HG02973 (cell line): ENCODE results near the gene BTG3.
A peak's percentile ranks its signal among the peaks of the same experiment; 100 is the strongest.

Experiments
- ATAC-seq: cut with Tn5 transposase; IDR thresholded peaks from one replicate; pipeline ENCODE4 v1.9.1; 2021; ENCODE audit warnings: moderate library complexity; ENCODE audit not compliant: unreplicated experiment

BTG3 gene, protein sequence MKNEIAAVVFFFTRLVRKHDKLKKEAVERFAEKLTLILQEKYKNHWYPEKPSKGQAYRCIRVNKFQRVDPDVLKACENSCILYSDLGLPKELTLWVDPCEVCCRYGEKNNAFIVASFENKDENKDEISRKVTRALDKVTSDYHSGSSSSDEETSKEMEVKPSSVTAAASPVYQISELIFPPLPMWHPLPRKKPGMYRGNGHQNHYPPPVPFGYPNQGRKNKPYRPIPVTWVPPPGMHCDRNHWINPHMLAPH

DNA sequence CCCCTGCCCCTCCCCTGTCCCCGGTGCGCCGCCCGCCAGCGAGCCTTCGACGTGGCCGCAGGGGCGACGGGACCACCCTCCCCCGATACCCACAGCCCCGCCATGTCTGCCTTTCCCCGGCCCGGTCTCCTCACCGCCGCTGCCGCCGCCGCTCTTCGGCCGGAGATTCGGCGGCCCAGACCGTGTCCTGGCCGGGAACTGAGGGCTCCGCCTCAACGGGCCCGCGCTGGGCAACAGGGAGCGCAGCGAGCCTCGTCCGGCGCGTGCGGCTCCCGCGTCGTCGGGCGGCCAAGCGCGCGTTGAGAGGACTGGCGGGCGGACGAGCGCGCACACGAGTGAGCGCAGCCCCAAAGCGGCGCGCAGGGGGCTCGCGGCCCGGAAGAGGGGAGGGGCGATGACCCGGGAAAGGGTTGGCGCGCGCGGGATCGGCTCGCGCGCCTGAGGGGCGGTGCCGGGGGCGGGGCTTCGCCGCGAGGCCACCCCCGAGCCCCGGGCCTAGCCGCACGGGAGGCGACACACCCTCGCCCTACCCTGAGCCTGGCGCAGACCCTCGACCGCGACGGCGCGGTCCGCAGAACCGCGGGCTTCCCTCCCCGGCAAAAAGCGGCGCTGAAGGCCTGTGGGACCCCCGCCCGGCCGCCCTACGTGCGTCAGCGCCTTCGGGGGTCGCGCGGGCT lies at the start of gene BTG3:
Gene BTG3, minus strand, starts transcription at position 337 of the 677 bp plus-strand sequence. CDS start 3,757 bp downstream, outside the sequence.
- ATAC-seq, result peak; percentile 65

DNA sequence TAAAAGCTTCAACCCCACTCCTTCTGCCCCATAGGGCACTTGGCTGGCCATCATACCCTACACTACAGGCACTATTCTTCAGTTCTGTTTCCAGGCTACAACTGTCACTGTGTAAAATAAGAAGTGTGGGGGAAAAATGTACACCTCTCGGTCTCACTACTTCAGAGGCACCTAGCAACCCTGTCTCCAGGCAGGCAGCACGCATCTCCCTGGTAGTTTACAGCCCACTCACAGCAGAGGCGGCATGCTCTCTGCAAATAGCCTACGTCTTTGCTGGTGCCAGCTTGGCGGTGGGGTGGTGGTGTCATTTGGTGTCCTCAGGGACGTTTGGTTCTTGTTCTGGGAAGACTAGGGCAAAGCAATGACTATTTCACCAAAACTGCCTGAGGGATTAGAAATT lies 48.2 kb upstream of the BTG3 start:
- no peak for ATAC-seq

DNA sequence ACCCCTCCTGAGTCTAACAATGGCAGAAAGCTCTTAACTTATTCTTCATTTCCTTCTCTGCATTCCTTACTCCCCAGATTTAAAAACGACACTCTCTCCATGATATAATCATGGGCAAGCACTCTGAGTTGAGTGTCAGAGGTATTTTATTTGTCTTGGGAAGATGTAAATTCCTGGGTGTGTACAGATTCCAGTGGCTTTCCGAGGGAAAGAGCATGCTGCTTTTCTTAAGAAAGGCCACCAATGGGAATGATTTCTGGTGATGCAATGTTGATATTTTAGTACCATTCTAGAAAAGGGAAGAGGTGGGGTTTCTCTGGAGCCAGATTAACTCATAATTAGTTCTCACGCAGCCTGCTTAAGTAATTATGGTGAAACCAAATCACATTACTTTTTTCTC lies 47.8 kb upstream of the BTG3 start:
- no peak for ATAC-seq

DNA sequence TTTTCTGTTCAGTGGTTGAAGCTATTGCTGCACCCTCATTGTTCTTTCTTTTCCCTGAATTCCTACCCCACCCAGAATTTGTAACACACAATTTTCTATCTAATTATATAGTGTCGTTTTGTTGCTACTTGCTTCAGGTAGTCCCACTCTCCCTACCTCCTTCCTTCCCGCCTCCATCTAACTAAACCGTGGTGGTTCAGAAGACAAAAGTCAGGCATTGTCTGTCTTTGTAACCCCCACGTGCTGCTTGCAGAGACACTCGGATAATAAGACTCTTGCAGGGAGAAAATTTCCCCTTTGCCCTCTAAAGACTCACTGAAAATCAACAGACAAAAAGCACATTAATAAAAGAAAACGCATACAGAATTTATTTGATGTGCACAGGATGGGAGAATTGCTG lies 46.2 kb upstream of the BTG3 start:
- ATAC-seq, result no peak

DNA sequence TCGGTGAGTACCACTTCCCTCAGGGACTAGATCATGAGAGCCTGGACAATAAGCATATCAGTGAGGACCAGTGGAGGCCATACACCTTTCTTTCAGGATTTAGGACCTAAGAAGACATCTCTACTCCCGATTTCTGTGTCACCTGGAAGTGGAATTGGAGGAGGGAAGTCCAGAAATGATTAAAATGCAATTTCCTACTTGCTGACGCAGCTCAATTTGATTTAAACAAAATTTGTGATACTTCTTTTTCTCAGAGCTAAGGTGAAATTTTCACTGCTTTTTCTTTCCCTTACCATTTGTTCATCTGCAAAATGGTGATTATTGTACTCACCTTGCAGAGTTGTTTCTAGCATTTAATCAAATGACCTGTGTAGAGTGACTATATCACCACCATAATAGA lies 38.8 kb upstream of the BTG3 start:
- no peak for ATAC-seq

DNA sequence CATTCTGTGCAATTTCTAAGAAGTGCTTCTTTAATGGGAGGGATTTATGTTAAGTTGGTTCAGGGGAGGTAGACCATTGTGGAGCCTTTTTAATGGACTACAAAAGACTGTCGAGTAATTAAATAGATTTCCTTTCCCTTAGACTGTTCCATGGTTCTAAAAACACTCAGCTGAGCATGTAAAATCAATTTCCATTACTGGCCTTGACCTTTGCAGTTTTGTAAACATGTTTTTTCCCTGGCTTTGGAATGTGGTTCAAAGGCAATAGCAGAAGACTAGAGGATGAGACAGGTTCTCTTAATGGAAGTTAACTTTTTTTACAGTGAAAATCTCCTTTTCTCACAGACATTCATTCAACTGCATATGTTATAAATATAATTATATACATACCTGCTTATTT lies 37.6 kb upstream of the BTG3 start:
- ATAC-seq, result no peak

DNA sequence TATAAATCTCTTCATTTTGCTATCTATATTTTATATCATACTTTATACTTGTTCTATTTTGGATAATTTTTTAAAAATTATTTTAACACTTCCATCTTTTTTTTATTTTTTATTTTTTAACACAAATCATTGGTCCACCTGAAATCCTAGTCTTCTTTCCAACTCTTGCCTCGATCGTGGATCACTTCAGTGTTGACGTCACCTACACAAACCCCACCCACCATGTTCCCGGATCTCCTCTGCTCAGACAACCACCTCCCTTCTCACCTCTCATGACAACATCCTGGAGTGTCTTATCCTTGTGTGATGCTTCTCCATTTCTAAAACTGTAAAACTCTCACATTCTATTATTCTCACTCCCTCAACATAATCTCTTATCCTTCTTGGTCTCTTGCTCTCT lies 34.1 kb upstream of the BTG3 start:
- no peak for ATAC-seq

DNA sequence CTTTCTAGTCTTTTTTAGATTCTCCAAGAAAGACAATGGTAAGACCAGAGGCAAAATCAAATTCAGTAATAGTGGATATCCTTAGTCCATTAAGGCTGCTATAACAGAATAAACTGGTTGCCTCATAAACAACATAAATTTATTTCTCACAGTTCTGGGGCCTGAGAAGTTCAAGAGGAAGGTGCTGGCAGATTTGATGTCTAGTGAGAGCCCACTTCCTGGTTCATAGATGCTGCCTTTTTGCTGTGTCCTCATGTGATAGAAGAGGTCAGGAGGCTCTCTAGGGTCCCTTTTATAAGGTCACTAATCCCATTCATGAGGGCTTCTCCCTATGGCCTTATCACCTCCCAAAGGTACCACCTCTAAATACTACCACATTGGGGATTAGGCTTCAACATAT lies 31.5 kb upstream of the BTG3 start:
- ATAC-seq, result no peak

DNA sequence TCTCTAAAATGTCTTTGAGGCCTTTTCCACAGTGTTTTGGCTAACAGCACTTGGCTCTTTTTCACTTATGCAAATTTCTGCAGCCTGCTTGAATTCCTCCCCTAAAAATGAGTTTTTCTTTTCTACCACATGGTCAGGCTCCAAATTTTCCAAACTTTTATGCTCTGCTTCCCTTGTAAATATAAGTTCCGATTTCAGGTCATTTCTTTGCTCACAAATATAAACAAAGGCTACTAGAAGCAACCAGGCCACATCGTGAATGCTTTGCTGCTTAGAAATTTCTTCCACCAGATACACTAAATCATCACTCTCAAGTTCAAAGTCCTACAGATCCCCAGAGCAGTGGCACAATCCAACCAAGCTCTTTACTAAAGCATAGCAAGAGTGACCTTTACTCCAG lies 28.1 kb upstream of the BTG3 start:
- no peak for ATAC-seq

DNA sequence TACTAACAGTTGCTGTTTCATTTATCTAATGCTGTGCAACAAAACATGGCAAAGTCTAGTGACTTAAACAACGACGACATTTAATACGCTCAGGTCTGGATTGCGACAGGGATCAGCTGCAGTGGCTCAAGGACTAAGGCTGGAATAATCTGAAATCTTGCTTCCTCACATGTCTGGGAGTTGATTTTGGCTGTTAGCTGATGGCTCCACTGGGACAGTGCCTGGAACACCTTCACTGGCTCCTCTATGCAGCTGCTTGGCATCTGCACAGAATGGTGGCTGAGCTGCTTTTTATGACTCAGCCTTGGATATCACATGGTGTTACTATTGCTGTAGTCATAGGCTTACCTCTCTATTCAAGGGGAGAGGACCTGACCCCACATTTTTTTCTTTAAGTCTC lies 24.0 kb upstream of the BTG3 start:
- ATAC-seq, result no peak

DNA sequence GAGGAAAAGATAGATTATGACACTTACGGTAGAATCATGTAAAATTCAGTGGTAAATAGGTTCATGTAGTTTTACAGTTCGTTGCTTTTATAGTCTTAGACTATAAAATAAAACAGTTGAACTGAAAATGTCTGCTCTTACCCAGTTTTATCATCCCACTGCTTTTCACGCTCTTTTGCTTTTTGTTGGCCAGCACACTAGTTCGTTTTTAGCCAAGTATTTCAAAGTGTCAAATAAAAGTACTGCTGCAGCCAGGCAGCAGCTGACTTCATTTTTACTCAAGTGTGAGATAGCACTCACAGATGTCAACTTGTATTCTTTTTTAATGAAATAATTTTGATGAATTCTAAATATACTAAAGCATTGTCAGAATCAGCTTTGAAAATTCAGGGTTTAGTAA lies 18.5 kb upstream of the BTG3 start:
- no peak for ATAC-seq

DNA sequence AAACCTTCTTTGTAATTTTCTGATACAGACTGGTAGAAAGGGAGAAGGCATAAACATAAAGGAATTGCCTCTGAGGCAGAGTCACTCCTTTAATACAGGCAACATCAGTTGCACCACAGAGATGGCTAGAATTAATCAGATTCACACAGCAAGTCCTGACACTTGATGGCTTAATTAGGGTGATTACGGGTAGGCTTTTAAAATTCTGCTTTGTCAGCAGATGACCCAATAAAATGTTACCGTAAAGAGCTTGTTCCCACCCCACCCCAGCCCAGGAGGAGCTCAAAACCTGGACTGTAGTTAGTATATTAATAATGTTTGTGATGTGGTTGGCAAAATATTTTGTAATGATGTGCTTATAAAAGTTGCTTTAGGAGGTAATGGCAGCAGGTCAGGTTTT lies 9.3 kb upstream of the BTG3 start:
- ATAC-seq, result no peak

DNA sequence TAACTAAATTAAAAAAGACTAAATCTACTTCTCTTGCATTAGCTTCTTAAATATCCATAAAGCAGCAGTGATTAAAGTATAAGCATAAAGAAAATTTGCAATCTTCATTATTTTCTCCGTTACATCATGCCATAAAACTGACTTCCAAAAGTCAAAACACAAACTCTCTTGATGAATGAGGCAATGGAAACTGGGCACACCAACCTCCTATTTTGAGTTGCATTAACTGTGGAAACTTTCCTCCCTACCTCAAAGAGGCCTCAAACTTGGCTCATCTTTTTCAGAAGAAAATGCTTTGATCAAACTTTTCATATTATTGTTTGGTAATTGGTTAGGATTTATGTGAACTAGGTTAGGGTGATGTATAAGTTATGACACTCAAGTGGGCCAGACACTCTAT lies 4.1 kb upstream of the BTG3 start:
- no peak for ATAC-seq

DNA sequence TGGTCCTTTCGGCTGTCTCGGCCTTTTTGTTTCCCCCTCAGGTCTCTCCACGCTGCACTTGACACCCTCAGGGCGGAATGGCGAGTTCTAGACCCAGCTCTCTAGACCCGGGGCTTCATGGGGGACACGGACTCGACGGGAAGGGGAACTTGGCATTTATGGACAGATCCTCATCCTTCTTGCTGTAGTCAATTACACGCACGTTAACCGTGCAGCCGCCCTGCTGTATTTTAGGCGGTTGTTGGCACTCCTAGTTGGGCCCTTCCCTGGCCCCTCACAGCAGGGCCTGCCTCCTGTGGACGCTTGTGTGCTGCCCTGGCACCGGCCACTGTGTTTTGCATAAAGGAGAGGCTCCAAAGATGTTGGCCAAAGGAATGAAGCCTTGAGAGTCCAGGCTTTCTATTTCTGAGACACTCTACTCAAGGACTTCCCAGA lies 558 bp upstream of the BTG3 start:
- no peak for ATAC-seq

DNA sequence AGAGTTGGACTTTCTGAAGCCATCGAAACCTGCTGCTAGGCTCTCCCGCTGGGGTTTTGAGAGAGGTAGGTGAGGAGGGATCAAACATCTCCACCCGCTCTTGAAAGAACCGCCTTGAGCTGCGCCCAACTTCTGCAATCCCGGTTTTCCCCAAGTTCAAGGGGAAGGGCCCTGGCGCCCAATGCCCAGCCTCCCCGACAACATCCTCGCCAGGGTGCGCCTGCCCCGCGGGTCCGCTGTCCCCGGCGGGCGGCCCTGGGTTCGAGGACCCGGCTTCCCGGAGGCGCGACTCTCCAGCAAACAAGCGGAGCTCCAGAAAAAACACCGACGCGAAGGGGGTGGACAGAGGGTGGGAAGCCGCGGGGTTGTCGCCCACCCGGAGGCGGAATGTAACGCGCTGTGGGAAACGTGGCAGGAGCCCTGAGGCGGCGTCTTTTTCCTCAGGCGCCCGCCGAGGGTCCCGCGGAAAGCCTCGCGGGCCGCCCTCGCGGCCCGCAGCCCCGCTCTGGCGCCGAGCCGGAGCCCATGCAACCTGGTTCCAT lies 607 bp downstream of the BTG3 start:
- peak; percentile 4 for ATAC-seq

DNA sequence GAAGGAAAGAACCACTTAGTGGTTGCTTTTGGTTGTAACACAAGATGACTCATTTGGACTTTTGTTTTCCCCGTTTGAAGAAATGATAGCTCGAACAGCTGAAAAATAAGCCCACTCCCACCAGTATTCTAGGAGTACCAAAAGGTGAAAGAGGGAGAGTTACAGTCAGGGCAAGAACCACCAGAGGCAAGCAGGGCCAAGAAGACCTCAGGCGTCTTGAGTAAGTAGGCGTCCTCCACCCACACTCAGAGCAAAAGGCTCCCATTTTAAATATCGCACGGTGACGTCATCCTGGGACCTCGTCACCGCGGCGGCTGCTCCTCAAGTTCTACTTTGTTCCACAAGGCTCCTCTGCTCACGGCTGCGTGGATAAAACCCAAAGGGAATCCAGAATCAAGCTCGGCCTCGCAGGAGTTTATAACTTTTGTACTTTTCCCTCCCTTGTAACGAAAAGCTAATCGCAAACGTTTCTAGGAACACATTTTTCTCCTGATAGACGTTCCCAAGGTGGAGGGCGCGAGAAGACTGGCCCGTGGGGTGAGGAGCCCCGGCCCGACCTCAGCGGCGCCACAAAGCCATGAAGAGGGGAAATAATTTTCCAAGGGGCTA lies 1.2 kb downstream of the BTG3 start:
- peak; percentile 62 for ATAC-seq

DNA sequence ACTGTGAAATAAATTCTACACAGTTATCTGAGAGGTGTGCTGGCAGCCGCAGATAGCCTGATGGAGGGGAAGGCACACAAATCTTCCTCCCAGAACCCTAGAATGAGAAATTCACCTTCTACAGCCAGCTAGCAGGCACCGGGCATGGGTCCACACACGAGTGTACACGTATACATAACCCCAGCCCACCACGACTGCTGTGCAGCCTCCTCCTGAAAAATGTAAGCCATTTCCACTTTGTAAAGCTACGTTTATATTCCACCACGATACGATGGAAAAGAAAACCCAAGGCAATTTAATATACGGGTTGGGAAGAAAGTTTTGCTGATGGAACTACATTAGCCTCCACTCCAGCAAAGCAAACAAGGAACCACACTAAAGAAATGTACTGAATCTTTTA lies 1.8 kb downstream of the BTG3 start:
- no peak for ATAC-seq

DNA sequence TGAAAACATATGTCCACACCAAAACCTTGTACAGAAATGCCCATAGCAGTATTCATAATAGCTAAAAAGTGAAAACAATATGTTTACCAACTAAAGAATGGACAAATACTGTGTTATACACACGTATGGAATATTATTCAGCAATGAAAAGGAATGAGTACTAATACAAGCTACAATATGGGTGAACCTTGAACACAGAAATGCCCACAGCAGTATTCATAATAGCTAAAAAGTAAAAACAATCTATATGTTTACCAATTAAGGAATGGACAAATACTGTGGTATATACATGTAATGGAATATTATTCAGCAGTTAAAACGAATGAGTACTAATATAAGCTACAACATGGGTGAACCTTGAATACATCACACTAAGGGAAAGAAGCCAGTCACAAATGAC lies 3.0 kb downstream of the BTG3 start:
- ATAC-seq, result no peak

DNA sequence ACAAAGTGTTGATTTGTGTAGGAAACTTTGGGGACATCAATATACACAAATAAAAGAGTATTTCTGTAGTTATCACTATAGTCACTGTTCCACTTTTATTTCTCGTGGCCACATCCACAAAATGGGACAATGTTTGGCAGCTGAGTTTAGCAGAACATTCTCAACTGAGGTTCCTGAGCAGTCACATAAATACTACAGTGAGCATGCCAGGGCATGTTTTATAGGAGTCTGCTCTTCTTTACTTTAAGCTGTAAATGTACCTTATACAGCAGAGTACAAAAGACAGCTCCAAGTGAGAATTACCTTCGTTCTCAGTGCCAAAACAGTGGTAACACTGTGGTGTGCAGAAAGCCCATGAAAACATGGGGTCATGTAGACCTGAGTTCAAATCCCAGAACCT lies 5.0 kb downstream of the BTG3 start:
- no peak for ATAC-seq

DNA sequence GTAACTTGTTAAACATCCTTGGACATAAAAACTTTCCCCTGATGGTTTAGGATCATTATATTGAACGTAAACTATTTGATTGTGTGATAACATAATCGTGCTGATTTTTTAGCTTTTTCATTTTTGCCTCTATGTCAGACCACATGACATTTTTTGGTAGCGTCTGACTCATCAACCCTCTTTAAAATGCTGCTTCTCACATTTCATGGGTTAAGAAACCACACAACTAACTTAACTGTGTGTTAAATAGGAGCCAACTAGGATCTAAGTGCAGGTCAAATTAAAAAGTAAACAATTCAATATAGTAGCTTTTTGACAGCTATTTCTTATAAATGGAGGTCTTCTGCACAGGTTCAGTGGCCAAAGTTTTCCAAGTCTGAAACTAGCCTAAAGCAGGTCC lies 9.8 kb downstream of the BTG3 start:
- no peak for ATAC-seq

DNA sequence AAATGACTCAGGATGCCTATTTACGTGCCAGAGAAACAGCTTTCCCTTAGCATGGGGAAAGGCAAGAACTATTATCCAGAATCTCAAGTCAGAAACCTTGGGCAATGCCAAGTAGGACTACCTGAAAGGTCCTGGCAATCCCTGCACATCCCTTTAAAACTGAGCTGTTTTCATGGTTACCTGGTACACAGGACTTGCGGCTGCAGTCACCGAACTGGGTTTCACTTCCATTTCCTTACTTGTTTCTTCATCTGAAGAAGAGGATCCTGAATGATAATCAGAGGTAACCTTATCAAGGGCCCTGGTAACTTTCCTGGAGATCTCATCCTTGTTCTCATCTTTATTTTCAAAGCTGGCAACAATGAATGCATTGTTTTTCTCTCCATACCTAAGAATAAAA lies 14.3 kb downstream of the BTG3 start:
- ATAC-seq, result peak; percentile 89

DNA sequence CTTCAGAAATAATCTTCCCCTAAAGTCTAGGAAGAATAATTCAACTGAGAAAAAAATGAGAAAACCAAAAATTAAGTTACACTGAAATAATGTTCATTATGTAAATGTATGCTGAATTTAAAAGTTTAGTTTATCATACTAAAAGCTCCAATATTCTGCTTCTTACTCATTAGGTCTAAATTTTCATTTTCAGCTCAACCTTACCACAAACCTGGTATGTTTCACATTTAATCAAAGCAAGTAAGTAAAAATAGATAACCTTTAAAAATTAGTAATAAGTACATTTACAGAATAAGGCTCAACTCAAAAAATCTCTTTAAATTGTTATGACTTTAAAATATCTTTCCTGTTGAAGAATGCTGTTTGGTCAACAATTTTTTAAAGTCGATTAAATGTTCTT lies 15.0 kb downstream of the BTG3 start:
- ATAC-seq, result no peak
